Choroid plexus epithelial cell (primary cell): ENCODE results near the gene DHRS4L2.

Experiments
- DNase-seq: peaks from one replicate; pipeline ENCODE4 v3.0.0-alpha.2; 2010; ENCODE audit warnings: low read depth
- H3K4me3 ChIP-seq: 2 replicates; pipeline ENCODE4 v1.5.1; 2011; ENCODE audit warnings: low read depth, mild to moderate bottlenecking, control low read depth, low read length, moderate library complexity
- TF ChIP-seq, protein P1 (sequence below): conservative IDR thresholded peaks from 2 replicates; pipeline ENCODE4 v1.5.1; 2011; ENCODE audit warnings: low read depth, mild to moderate bottlenecking, control low read depth, inconsistent platforms, low read length, moderate library complexity

Gene DHRS4L2

GRCh38 chr14:24051176-24051788 lies 62.6 kb downstream of the DHRS4L2 start:
- H3K4me3 ChIP-seq = peak overlapping the region; percentile 60
- TF ChIP-seq, protein P1, sequence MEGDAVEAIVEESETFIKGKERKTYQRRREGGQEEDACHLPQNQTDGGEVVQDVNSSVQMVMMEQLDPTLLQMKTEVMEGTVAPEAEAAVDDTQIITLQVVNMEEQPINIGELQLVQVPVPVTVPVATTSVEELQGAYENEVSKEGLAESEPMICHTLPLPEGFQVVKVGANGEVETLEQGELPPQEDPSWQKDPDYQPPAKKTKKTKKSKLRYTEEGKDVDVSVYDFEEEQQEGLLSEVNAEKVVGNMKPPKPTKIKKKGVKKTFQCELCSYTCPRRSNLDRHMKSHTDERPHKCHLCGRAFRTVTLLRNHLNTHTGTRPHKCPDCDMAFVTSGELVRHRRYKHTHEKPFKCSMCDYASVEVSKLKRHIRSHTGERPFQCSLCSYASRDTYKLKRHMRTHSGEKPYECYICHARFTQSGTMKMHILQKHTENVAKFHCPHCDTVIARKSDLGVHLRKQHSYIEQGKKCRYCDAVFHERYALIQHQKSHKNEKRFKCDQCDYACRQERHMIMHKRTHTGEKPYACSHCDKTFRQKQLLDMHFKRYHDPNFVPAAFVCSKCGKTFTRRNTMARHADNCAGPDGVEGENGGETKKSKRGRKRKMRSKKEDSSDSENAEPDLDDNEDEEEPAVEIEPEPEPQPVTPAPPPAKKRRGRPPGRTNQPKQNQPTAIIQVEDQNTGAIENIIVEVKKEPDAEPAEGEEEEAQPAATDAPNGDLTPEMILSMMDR = no peak
- DNase-seq = no peak

- DNase-seq = peak; percentile 58
- TF ChIP-seq, protein P1 = no peak
- peak within 1 kb of the TSS; percentile 60 for H3K4me3 ChIP-seq
Measured at GRCh38 chr14:24051789-24052655, 63.3 kb downstream of the DHRS4L2 start, which contains the start of gene CARMIL3. CARMIL3 (plus strand) TSS chr14:24052009; CDS start chr14:24052154, 145 bp downstream.

DNA sequence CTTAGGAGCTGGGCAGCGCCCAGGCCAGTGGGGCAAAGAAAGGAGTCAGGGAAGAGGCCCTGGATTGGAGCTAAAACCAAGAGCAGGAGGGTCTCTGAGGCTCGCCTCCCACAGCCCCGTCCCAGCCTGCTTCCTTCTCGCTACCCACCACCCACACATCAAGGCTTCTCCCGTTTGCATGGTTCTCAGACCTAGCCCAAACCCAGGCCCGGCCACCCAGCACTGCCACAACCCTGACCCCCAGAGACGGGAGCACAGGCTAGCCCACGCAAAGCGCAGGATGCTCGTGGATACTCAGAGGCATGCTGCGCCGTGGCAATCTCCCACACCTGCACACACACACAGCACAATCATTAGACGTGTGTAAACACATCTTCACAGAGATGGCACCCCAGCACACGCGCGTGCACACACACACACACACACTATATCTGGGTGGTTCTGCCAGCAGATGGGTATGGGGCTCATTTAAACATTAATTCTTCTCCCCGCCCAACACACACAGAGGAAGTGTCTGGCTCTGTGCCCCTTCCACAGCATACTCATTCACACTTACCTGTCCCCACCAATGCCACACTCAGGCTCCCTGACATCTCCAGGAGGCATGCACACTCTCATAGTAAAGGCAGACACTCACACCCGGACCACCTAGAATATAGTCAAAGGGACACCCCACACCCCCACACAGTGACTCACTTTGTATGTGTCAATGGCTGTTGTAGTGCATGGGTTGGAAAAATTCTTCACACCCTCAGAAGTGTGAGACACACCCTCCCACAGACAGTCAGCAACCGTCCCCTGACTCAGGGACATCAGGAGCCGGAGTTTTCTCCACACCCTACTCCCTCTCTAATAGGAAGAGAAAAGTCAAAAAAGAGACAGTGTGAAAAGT lies 64.2 kb downstream of the DHRS4L2 start:
- no peak overlapping the region for H3K4me3 ChIP-seq
- TF ChIP-seq, protein P1 = no peak
- no peak for DNase-seq

DNA sequence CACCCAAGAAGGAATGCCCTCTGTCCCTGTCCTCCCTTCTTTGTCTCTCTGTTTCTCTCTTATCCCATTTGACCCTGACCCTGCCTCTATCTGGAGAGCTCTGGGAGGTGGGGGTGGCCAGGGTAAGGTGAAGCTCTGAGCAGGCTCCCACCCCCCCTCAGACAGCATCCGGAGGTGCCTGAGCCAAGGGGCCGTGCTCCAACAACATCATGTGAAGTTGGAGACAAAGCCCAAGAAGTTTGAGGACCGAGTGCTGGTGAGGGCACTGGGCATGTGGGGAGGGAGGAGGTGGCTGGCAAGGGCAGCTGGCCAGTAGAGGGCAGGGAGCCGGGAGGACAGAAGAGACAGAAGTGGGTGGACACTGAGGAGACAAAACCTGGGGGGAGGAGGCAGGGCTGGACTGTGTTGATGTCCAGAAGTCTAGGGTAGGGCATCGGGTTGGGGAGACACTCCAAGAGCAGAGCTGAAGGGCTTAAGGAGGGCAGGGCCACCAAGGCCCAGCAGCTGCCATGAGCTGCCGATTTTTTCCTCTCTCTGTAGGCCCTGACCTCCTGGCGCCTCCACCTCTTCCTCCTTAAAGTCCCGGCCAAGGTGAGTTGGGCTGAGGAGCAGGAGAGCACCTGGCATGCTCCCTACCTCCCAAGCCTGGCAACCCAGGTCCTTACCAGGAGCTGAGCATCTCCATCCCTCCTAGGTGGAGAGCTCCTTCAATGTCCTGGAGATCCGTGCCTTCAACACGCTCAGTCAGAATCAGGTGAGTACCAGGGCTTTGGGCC lies 65.0 kb downstream of the DHRS4L2 start:
- DNase-seq = no peak
- TF ChIP-seq, protein P1 = no peak
- H3K4me3 ChIP-seq = no peak overlapping the region

- no peak for DNase-seq
- no peak overlapping the region for H3K4me3 ChIP-seq
- TF ChIP-seq, protein P1 = no peak
Measured at GRCh38 chr14:24054324-24054641, 65.6 kb downstream of the DHRS4L2 start.

GRCh38 chr14:24054646-24055045 lies 65.9 kb downstream of the DHRS4L2 start:
- TF ChIP-seq, protein P1 = no peak

More at GRCh38 chr14:24054646-24055045, 65.9 kb downstream of the DHRS4L2 start:
- no peak overlapping the region for H3K4me3 ChIP-seq
- no peak for DNase-seq
